ENCODE measurements around the gene SLC44A1.

DNA sequence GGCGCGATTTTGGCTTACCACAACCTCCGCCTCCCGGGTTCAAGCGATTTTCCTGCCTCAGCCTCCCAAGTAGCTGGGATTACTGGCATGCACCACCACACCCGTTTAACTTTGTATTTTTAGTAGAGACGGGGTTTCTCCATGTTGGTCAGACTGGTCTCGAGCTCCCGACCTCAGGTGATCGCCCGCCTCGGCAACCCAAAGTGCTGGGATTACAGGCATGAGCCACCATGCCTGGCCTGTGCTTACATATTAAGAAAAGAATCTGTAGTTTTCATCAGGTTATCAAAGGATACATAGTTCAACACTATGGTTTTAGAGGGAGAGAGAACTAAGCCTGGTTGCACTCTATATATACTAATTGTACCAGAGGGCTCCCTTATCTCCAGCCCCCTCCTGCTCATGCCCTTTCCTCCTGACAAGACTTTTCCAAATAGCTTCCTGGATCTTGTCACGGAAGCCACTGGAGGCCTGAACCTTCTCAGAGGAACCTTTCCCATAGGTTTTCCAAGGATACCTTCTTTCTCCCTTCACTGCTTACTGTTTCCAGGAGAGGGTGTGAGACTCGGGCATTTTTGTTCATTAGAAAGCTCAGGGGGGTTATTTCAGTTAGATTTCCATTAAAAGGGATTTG is 53.1 kb downstream of the SLC44A1 start:
- TF ChIP-seq SIN3A (IDR thresholded peaks at IDR 0.05; ENCODE audit: borderline replicate concordance, low read depth, low read length) = no peak
- TF ChIP-seq, protein P1, sequence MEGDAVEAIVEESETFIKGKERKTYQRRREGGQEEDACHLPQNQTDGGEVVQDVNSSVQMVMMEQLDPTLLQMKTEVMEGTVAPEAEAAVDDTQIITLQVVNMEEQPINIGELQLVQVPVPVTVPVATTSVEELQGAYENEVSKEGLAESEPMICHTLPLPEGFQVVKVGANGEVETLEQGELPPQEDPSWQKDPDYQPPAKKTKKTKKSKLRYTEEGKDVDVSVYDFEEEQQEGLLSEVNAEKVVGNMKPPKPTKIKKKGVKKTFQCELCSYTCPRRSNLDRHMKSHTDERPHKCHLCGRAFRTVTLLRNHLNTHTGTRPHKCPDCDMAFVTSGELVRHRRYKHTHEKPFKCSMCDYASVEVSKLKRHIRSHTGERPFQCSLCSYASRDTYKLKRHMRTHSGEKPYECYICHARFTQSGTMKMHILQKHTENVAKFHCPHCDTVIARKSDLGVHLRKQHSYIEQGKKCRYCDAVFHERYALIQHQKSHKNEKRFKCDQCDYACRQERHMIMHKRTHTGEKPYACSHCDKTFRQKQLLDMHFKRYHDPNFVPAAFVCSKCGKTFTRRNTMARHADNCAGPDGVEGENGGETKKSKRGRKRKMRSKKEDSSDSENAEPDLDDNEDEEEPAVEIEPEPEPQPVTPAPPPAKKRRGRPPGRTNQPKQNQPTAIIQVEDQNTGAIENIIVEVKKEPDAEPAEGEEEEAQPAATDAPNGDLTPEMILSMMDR (IDR thresholded peaks at IDR 0.05) = no peak
- TF ChIP-seq, protein P2, sequence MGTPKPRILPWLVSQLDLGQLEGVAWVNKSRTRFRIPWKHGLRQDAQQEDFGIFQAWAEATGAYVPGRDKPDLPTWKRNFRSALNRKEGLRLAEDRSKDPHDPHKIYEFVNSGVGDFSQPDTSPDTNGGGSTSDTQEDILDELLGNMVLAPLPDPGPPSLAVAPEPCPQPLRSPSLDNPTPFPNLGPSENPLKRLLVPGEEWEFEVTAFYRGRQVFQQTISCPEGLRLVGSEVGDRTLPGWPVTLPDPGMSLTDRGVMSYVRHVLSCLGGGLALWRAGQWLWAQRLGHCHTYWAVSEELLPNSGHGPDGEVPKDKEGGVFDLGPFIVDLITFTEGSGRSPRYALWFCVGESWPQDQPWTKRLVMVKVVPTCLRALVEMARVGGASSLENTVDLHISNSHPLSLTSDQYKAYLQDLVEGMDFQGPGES (IDR thresholded peaks at IDR 0.05; ENCODE audit: low read depth, low read length) = no peak
- no peak for TF ChIP-seq GATA2 (CRISPR knock-in tag; IDR thresholded peaks at IDR 0.05)
- TF ChIP-seq, protein P3, sequence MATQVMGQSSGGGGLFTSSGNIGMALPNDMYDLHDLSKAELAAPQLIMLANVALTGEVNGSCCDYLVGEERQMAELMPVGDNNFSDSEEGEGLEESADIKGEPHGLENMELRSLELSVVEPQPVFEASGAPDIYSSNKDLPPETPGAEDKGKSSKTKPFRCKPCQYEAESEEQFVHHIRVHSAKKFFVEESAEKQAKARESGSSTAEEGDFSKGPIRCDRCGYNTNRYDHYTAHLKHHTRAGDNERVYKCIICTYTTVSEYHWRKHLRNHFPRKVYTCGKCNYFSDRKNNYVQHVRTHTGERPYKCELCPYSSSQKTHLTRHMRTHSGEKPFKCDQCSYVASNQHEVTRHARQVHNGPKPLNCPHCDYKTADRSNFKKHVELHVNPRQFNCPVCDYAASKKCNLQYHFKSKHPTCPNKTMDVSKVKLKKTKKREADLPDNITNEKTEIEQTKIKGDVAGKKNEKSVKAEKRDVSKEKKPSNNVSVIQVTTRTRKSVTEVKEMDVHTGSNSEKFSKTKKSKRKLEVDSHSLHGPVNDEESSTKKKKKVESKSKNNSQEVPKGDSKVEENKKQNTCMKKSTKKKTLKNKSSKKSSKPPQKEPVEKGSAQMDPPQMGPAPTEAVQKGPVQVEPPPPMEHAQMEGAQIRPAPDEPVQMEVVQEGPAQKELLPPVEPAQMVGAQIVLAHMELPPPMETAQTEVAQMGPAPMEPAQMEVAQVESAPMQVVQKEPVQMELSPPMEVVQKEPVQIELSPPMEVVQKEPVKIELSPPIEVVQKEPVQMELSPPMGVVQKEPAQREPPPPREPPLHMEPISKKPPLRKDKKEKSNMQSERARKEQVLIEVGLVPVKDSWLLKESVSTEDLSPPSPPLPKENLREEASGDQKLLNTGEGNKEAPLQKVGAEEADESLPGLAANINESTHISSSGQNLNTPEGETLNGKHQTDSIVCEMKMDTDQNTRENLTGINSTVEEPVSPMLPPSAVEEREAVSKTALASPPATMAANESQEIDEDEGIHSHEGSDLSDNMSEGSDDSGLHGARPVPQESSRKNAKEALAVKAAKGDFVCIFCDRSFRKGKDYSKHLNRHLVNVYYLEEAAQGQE (IDR thresholded peaks at IDR 0.05; ENCODE audit: low read depth, low read length) = no peak
- TF ChIP-seq, protein P4, sequence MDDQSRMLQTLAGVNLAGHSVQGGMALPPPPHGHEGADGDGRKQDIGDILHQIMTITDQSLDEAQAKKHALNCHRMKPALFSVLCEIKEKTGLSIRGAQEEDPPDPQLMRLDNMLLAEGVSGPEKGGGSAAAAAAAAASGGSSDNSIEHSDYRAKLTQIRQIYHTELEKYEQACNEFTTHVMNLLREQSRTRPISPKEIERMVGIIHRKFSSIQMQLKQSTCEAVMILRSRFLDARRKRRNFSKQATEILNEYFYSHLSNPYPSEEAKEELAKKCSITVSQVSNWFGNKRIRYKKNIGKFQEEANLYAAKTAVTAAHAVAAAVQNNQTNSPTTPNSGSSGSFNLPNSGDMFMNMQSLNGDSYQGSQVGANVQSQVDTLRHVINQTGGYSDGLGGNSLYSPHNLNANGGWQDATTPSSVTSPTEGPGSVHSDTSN (IDR thresholded peaks at IDR 0.05) = no peak
- TF ChIP-seq, protein P5, sequence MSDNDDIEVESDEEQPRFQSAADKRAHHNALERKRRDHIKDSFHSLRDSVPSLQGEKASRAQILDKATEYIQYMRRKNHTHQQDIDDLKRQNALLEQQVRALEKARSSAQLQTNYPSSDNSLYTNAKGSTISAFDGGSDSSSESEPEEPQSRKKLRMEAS (IDR thresholded peaks at IDR 0.05; ENCODE audit: low read depth) = no peak
- TF ChIP-seq NRF1 (IDR thresholded peaks at IDR 0.05; ENCODE audit: low read depth, low read length) = no peak
